HG02938 (cell line): ENCODE measurements around the gene DYNC1I1.

Experiments
- ATAC-seq: cut with Tn5 transposase; IDR thresholded peaks from one replicate; pipeline ENCODE4 v1.9.1; 2021; ENCODE audit warnings: mild to moderate bottlenecking, moderate library complexity; ENCODE audit not compliant: unreplicated experiment

Gene DYNC1I1

GRCh38 chr7:95952851-95953250, 180.5 kb downstream of the DYNC1I1 start:
- ATAC-seq: no peak

GRCh38 chr7:95955748-95956147, 183.4 kb downstream of the DYNC1I1 start:
- no peak for ATAC-seq

- no peak for ATAC-seq
Observed at GRCh38 chr7:95957510-95957909, 185.2 kb downstream of the DYNC1I1 start.

GRCh38 chr7:95960706-95961244, 188.4 kb downstream of the DYNC1I1 start:
- no peak for ATAC-seq

- ATAC-seq: no peak
Observed at GRCh38 chr7:95963446-95963990, 191.2 kb downstream of the DYNC1I1 start.

GRCh38 chr7:95971716-95972115, 199.4 kb downstream of the DYNC1I1 start:
- no peak for ATAC-seq

GRCh38 chr7:95972523-95972922, 200.2 kb downstream of the DYNC1I1 start:
- ATAC-seq: no peak

GRCh38 chr7:95974108-95974507, 201.8 kb downstream of the DYNC1I1 start:
- no peak for ATAC-seq

GRCh38 chr7:95976369-95977060, 204.2 kb downstream of the DYNC1I1 start:
- no peak for ATAC-seq

GRCh38 chr7:95977994-95978393, 205.6 kb downstream of the DYNC1I1 start:
- no peak for ATAC-seq

- ATAC-seq: no peak
Observed at GRCh38 chr7:95980167-95980566, 207.8 kb downstream of the DYNC1I1 start.

- no peak for ATAC-seq
Observed at GRCh38 chr7:95980706-95981105, 208.4 kb downstream of the DYNC1I1 start.

GRCh38 chr7:95986178-95986764, 213.9 kb downstream of the DYNC1I1 start:
- no peak for ATAC-seq

GRCh38 chr7:95989301-95989700, 216.9 kb downstream of the DYNC1I1 start:
- ATAC-seq: no peak

- no peak for ATAC-seq
Observed at GRCh38 chr7:95993380-95993779, 221.0 kb downstream of the DYNC1I1 start.

- ATAC-seq: no peak
Observed at GRCh38 chr7:95996174-95996573, 223.8 kb downstream of the DYNC1I1 start.

GRCh38 chr7:95996886-95997285, 224.5 kb downstream of the DYNC1I1 start:
- no peak for ATAC-seq

GRCh38 chr7:95997632-95998031, 225.3 kb downstream of the DYNC1I1 start:
- ATAC-seq: no peak

GRCh38 chr7:95999481-95999880, 227.1 kb downstream of the DYNC1I1 start:
- ATAC-seq: no peak

- ATAC-seq: no peak
Observed at GRCh38 chr7:96004578-96004977, 232.2 kb downstream of the DYNC1I1 start.

GRCh38 chr7:96005271-96005670, 232.9 kb downstream of the DYNC1I1 start:
- no peak for ATAC-seq

- no peak for ATAC-seq
Observed at GRCh38 chr7:96009148-96009547, 236.8 kb downstream of the DYNC1I1 start.
